HG03066 (cell line): ENCODE measurements around the gene CRYBB2.
"Not testable (repeated sequence)": the region's sequence is repeated elsewhere in the genome, so short reads cannot be mapped to it uniquely, and the experiment has no call there.

ENCODE experiments used
- ATAC-seq: cut with Tn5 transposase; IDR thresholded peaks from one replicate; pipeline ENCODE4 v1.9.1; 2021; ENCODE audit warnings: low read depth; ENCODE audit not compliant: unreplicated experiment

CRYBB2 gene

DNA sequence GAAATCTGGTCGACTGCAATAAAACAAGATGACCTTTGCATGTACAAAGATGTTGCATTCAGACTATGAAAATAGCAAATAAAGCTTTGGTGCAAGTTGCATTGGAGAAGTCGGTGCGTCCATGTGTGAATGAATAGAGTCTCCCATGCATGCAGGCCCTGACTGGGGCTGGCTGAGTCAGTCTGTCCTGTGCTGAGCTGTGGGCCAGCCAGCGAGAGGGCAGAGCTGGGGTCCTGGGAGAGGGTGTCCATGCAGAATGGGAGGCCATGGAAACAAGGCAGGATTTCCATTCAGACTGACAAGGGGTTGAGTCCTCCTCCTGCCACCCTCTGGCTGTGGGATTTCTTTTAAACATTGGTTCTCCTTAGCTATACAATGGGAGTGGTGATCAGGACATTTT lies 22.1 kb upstream of the CRYBB2 start:
- ATAC-seq = no peak

DNA sequence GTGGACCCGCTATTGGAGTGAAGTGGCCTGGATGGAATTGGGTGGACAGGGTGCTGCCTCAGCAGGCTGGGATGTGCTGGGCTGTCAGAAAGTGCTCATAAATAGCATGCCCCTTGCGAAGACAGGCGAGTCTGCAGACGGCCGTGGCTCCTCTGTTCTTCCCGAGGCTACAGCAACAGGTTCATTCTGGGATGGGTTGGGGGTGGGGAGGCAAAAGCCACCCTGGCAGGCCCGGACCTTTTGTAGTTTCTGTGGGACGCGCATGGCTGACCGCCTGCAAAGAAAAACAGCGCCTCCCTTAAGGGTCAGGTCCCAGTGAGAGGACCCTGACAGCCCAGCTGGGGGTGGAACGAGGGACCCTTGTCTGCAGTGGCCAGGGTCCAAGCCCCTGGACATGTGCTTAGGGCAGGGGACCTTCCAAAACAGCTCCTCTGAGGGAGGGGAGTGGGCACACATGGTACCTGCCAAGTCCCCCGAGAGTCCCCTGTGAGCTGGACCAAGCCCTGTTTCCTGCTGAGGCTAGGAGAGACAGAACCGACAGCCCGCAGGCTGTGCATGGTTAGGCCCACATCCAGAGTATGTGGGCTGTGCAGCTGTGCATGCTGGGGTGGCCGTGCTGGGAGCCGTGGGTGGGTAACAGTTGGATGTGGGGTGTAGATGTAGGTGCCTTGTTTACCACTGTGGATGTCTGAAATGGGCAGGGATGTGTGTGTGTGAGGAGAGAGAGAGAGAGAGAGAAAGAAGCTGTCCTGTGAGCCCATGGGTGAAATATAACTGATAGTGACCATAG lies 19.5 kb upstream of the CRYBB2 start, which contains the start of gene CRYBB3:
Gene CRYBB3, plus strand, starts transcription at position 128 of the 790 bp plus-strand sequence. CDS start 1,539 bp downstream, outside the sequence.
- ATAC-seq = no peak

DNA sequence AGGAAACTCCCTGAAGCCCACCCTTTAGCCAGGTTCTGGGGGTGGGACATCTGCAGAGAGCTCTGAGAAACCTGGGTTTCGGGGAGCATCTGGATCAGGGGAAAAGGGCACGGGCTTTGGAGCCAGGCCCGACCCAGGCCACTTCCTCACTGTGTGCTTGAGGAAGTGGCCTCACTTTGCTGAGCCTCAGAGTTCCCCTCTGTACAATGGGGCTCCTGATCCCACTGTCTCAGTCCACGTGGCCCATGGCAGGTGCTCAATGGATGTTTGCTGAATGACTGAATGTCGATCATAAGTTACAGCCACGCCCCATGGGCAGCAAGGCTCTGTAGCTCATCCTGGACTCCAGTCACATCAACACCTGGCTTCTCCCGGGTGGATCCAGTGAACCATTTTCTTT lies 18.5 kb upstream of the CRYBB2 start:
- no peak for ATAC-seq

DNA sequence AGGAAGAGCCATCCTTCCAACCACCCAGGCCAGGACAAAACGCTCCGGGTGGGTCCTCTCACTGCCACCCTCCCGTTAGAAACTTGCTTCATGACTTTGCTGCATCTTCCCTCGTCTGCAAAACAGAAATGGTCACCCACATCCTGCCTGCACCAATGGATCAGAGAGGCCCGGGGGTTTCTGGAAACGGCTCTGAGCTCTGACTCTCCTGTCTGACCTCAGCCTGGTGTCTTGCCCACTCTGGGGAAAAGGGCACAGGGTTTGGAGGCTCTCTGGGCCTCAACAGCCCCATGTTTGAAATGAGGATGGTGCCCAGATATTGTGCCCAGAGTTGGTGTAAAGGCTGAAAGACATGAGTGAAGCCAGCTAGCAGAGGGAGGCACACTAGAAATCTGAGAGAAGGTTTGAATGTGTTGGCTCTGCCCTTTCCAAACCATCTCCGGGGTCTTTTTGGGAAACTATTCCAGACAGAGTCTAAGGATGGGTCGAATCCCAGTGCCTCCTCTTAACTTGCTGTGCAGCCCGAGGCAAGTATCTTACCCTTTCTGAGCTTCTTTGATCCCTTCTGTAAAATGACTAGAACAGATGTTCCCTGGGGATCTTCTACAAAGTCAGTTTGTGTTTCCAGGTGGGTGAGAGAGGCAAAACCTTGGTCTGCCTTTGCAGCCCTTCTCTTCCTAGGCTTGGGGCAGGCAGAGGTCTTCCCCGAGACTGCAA lies 17.7 kb upstream of the CRYBB2 start:
- ATAC-seq = no peak

DNA sequence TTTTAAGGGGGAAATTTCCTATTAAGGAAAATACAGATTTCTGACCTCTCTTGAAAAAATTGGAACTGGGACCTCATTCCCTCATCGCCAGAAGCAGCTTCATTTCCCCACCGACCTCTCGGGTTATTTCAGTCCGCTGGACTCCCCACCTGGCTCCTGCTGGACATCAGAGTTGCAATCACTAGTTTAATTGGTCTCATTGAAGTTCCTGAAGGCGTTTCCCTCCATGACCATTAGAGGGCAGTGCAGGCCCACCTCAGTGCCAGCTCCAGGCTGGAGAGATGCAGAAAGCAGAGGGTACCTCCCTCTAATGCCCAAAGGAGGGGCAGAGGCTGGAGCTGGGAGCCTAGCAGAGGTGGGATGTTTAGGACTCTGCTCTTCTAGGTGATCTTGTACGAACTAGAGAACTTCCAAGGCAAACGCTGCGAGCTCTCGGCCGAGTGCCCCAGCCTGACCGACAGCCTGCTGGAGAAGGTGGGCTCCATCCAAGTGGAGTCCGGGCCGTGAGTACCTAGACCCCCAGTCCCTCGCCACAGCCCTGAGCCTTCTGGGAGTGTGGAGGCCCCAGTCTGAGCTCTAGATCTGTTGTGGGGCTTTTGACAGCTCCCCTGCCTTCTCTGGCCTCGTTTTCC lies 17.0 kb upstream of the CRYBB2 start:
- ATAC-seq = no peak

DNA sequence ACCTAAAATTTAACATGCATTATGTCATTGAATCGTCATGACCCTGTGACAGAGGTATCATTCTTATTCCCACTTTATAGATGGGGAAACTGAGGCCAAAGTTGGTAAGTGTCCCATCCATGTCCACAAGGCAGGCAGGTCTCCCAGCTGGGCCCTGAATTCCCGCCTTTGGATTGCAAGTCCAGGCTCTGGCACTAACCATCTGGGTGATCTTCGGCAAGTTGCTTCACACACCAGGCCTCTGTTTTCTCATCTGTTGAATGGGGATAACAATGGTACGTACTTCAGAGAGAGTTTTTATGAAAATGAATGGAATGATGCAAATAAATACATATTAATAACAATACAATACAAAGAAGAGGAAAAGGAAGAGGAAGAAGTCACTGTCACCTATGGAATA lies 16.4 kb upstream of the CRYBB2 start:
- ATAC-seq = no peak

DNA sequence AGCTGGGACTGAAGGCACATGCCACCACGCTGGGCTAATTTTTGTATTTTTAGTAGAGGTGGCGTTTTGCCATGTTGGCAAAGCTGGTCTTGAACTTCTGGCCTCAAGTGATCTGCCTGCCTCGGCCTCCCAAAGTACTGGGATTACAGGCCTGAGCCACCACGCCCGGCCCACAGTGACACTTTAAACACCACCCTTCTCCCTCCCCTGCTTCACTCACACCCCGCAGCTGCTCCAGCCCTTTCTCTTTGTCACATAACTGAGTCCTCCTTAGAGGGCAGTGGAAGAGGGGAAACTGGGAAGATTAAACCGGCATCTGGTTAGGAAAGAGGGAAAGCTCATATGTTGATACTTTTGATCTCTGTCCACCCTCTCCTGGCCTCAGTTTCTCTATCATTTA lies 14.9 kb upstream of the CRYBB2 start:
- ATAC-seq = not testable (repeated sequence)

DNA sequence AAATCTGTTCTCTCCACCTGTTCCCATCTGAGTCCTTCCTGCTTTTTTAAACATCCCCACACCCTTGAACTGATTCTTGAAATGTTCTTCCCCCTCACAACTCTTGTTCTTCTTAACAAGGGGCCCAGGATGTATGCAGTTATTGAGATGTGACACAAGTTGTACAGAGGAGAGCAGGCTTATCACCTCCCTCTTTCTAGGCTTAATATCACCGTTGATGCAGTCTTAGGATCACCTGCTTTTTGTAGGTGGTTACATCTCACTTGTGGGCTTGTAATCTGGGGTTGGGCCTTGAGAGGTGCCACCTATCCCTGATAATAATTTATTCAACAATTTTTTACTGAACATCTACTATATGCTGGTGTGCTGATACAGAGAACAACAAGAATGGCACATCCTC lies 13.6 kb upstream of the CRYBB2 start:
- no peak for ATAC-seq

DNA sequence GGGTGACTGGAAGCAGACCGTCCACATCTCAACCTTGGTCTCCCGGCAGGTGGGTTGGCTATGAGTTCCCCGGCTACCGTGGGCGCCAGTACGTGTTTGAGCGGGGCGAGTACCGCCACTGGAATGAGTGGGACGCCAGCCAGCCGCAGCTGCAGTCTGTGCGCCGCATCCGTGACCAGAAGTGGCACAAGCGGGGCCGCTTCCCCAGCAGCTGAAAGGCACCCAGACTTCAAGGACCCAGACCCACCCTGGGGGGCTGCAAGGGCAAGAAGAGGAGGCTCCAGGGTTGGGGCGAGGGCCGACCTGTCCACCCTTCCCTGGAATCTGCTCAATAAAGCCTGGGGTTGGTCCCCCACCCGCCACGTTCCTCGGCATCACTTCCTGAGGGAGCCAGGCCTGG lies 12.4 kb upstream of the CRYBB2 start:
- ATAC-seq = no peak

DNA sequence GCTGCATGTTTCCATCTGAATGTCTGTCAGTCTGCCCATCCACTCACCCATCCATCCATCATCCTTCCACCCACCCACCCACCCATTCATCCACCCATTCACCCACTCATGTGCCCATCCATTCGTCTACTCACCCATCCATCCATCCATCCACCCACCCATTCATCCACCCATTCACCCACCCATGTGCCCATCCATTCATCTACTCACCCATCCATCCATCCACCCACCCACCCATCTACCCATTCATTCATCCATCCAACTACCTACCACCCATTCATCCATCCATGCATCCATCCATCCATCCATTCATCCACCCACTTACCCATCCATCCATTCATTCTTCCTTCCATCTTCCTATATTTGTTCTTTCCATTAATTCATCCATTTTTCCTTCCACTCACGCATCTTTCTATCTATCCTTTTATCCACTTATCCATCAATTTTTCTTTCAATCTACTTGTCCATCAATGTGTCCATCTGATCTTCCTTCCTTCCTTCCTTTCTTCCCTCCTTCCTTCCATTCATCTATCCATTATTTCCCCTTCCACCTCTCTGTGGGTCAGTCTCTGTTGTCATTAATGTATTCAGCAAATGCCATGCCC lies 11.8 kb upstream of the CRYBB2 start:
- no peak for ATAC-seq

DNA sequence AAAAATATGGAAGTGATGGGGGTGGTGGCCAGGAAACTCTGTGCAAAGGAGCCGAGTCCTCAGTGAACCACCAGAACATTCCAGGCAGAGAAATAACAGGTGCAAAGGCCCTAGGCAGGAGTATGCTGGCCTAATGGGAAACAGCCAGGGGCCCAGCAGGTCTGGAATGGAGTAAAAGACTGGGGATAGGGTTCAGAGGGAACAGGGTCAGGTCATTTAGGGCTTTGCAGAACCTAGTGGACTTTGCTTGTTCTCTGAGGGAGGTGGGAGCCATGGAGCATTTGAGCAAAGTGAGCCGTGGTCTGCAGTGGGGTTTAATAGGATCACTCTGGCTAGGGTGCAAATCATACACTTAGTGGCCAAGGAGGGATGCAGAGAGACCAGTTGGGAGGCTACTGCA lies 11.1 kb upstream of the CRYBB2 start:
- no peak for ATAC-seq

DNA sequence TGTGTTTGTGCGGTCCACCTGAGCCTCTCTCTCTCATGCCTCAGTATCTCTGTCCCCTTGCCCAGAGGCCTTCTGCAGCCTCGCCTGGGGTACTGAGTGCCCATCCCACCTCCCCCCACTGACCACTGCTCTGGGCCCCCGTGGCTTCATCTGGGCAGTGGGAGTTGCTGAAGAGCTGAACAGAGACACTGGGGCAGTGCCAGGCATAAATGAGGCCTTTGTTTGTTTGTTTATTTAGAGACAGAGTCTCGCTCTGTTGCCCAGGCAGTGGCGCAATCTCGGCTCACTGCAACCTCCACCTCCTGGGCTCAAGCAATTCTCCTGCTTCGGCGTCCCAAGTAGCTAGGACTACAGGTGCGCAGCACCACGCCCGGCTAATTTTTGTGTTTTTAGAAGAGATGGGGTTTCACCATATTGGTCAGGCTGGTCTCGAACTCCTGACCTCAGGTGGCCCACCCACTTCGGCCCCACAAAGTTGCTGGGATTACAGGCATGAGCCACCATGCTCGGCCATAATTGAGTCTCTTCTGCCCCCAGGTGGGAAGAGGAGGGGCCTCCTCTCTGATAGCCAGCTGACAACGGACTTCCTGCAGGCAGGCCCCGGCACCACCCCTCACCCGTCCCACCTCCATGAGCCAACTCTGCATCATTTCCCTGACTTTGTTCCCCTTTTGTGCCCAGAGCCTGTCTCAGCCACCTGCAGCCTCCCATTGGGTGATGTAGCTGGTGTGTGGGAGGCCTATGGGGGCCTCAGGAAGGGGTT lies 10.5 kb upstream of the CRYBB2 start:
- ATAC-seq = no peak

DNA sequence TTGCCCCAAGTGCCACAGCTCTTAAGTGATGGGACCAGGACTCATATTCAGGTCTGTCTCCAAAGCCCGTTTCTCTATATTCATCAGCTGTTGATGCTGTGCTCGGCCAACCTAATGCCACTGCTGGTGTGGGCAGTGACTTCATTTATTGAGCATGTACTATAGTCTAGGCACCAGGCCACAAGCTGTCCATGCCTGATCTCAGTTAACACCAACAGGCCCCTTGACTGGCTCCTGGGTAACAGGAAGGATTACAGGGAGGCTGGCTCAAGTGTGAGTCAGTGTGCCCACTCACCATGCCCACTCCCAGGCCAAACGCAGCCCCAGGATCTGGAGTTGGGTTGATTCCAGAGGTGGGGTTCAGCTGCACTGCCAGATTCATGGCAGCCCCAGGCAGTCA lies 8.6 kb upstream of the CRYBB2 start:
- ATAC-seq = no peak

DNA sequence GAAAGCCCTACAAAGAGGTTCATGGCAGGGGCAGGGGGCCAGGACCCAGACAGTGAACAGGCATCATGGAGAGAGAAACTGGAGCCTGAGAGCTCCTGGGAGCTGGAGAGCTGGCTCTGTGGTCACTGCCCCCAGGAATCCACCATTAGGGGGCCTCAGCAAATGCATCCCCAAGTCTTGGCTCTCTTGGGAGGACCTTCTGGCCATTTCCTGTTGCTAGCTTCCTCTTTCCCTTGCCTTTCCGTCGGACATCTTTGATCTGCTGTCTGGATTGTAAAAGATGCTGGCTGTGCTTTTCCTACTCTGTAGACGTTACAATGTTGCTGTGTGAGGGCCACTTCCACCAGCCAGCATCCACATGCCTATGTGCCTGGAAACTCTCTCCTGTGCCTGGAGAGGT lies 7.1 kb upstream of the CRYBB2 start:
- no peak for ATAC-seq

DNA sequence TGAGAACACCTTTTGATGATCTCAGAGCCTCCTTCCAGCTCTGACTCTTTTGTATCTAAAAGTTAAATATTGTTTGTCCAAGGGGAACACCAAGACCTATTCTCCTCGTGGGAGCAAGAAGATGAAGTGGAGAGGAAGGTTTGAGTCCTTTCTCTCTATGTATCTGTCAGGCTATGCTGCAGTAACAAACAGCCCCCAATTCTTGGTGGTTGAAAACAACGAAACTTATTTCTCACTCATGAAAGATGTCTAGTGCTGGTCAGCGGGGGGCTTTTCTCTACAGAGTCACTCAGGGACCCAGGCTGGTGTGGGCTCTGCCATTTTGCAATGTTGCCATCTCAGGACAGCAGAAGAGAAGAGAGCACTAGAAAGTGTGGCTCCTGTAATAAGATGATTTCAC lies 6.2 kb upstream of the CRYBB2 start:
- ATAC-seq = no peak

DNA sequence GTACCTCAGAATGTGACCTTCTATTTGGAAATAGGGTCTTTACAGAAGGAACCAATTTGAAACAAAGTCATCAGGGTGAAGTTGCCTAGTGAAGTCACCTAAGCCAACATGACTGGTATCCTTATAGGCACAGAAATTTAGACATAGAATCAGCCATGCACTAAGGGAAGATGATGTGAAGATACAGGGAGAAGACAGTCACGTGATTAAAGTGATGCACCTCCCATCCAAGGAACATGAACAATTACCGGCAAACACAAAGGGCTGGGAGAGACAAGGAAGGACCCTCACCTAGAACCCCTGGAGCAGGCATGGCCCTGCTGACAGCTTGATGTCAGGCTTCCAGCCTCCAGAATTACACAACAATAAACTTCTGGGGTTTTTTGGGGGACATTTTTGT lies 3.2 kb upstream of the CRYBB2 start:
- no peak for ATAC-seq

DNA sequence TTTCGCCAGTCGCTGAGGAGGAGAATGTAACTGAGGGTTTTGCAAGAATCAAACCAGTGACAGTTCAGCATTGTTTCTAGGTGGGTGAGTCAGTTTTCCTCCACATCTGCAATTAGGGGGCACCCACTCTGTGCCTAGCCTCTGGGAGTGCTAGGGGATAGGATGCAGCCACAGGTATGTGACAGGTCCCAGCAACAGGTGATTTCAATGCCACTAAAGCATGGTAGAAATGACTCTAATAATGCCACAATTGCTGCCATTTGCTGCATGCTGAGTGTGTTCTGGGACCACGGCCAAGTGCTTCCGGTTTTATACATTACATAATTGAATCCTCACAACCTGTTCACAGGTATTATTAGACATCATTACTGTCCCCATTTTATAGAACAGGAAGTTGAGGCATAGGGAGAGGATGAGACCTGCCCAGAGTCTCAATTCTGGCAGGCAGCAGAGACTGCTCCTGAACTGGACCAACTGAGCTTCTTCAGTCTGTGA lies 556 bp downstream of the CRYBB2 start:
- no peak for ATAC-seq

DNA sequence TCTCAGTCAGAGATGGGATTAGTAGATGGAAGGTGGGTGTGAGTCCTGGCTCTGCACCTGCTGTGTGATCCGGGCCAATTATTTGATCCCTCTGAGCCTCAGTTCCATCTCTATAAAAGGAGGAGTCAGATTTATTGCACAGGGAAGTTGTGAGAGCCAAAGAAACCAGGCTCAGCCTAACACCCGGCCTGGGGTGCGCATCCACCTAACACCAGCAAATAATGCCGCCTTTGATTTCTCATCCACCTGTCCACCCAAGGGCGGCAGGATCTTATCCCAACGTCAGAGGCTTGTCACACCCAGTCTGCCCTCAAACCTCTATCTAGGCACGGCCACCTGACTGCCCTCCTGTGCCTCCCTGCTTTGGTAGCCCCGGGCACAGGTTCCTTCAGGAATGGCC lies 2.4 kb downstream of the CRYBB2 start:
- no peak for ATAC-seq

DNA sequence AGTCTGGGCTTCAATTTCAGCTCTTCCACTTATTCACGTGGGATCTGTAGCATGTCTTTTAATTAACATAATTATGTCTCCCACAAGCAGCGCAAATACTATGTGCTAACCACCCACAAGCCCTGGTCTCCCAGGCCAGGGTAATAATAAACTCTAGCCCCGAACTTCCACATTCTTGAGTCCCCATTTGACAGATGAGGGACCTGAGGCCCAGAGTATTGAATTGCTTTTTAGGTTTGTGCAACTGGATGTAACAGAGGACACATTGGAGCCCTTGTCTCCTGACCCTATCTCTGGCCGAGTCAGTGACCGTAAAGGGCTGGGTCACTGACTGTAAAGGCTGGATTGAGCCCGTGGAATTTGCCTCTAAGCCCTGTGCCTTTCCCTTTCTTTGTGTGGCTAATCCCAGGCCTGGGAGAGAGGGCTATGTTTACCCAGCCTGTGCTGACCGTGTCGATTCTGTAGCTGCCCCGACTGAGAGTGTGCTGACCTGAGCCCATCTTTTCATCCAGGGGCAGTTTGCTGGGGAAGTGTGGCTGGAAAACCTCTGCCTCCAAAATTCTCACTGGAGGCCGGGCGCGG lies 3.9 kb downstream of the CRYBB2 start:
- ATAC-seq = no peak

DNA sequence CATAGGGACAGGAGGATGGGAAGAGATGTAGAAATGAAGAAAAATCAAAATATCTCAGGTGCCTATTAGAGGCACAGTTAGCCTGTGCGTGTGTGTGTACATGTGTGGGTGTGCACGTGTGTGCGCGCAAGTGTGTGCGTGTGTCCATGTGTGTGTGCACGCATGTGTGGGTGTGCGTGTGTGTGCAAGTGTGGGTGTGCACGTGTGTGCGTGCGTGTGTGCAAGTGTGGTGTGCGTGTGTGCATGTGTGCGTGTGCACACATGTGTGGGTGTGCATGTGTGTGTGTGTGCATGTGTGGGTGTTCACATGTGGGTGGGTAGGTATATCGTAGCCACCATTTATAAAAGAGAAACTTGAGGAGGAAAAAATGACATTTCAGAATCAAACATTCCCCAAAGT lies 9.4 kb downstream of the CRYBB2 start:
- no peak for ATAC-seq
